Measurements from ENCODE around the gene NEFH.

- TF ChIP-seq CTCF (conservative IDR thresholded peaks at IDR 0.05; ENCODE audit: low read length), result no peak
- no peak for TF ChIP-seq EZH2phosphoT487 (IDR thresholded peaks at IDR 0.05; ENCODE audit: borderline replicate concordance, low read depth, low read length)
These were observed 43.7 kb downstream of the NEFH start for GRCh38 chr22:29523761-29524160.
